Gastrocnemius medialis (tissue), 4 donors: ENCODE measurements around the gene PARP6. TPM values are rescaled to one million over a fixed set of nuclear protein-coding genes. Genes with fewer than 3 reads are reported as not detected.

Experiments
- ATAC-seq, 2 donors: fragments of 150-250 bp; one replicate each; pipeline ENCODE4 v1.9.1; 2016
- DNase-seq, 2 donors: peaks; one replicate each; pipeline ENCODE4 v3.0.0-alpha.2; 2019
- H3K27ac ChIP-seq, 4 donors: fragments of 200-600 bp; sonication (generic); 1 replicate in 1 of 4; 2 replicates in 3 of 4; pipeline ENCODE4 v1.5.1; 2016 to 2018; ENCODE audit warnings: mild to moderate bottlenecking in 2 of 4, moderate library complexity in 1 of 4
- H3K27me3 ChIP-seq, 3 donors: fragments of 200-600 bp; sonication (generic) in 2 of 3; 1 replicate in 1 of 3; 2 replicates in 2 of 3; pipeline versions ENCODE4 v1.5.1 to v1.6.0; 2016 to 2019; ENCODE audit warnings: mild to moderate bottlenecking in 1 of 3, moderate library complexity in 1 of 3
- H3K36me3 ChIP-seq, 2 donors: fragments of 200-600 bp; sonication (generic) in 1 of 2; one replicate each; pipeline ENCODE4 v1.5.1; 2017 to 2018
- H3K4me1 ChIP-seq, 2 donors: fragments of 200-600 bp; sonication (generic) in 1 of 2; one replicate each; pipeline ENCODE4 v1.5.1; 2016 to 2017; ENCODE audit warnings: mild to moderate bottlenecking in 2 of 2
- H3K4me3 ChIP-seq, 4 donors: fragments of 200-600 bp; sonication (generic) in 3 of 4; 1 replicate in 1 of 4; 2 replicates in 3 of 4; pipeline ENCODE4 v1.5.1; 2016 to 2019; ENCODE audit warnings: mild to moderate bottlenecking in 2 of 4
- H3K9me3 ChIP-seq, 3 donors: fragments of 200-600 bp; sonication (generic) in 2 of 3; 1 replicate in 1 of 3; 2 replicates in 2 of 3; pipeline ENCODE4 v1.5.1; 2016 to 2019
- POLR2A ChIP-seq, 2 donors: fragments of 450-650 bp; IDR thresholded peaks; one replicate each; pipeline ENCODE4 v1.6.1; 2017; ENCODE audit warnings: antibody characterized with exemption in 2 of 2, mild to moderate bottlenecking in 2 of 2, moderate library complexity in 2 of 2
- in situ Hi-C, 4 donors: fragments of 200-750 bp; cut with MboI; loops; one replicate each; pipeline versions ENCODE4 v1.15.0 to v1.8.0; 2017; ENCODE audit warnings: low sequenced_read_pairs in 4 of 4
- intact Hi-C: fragments of 100-400 bp; cut with DNase I; formaldehyde crosslinking; loops from one replicate; pipeline ENCODE4 v1.15.1; 2023; ENCODE audit warnings: low total_unique reads
- total RNA-seq, 4 donors: library from RNA; depleted of rRNA; stranded (reverse); fragments of >200 nt; gene quantifications; one replicate each; pipeline versions ENCODE4 v1.1.0 to v1.2.3, GENCODE V29; 2016
- TF ChIP-seq, protein P1 (sequence below), 5 experiments: fragments of 450-650 bp in 3 of 5; fragments of 200-600 bp in 2 of 5; sonication (generic) in 2 of 5; IDR thresholded peaks in 4 of 5; conservative IDR thresholded peaks in 1 of 5; 1 replicate in 4 of 5; 2 replicates in 1 of 5; pipeline ENCODE4 v1.5.1; 2016 to 2019; ENCODE audit warnings: antibody characterized with exemption in 5 of 5, mild to moderate bottlenecking in 3 of 5, moderate library complexity in 3 of 5

Gene PARP6
- total RNA-seq, 4 donors from 2014 or later = 51.7 to 84.7 (median 66.9) TPM

DNA sequence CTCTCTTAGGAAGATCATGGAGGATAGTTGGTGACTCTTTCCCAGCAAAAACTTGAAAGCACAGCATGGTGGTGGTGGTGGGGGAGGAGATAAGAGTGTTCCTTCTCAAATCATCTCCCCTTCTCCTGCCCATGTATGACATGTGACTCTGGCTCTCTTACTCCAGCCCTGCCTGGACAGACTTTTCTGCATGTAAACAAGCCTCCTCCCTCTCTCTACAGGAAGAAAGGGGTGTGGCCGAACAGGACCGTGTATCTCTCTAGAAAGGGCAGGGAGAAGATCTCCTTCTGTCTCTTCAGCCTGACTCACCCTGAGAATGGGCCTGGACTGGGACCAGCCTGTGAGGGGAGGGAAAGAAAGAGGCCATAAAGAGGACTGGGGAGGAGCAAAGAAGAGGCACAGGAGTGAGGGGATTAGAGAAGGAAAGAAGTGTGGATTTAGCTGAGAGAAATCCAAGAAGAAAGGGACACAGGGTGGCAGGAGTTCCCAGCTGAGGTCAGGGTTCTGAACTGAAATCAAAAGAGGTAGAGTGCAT lies 46.1 kb upstream of the PARP6 start:
- Histone ChIP-seq H3K4me3 (no peak overlapping the region), H3K27ac (no peak overlapping the region), H3K9me3 (no peaks in the 10 kb centered on the region), H3K27me3 (no peaks in the 10 kb centered on the region), H3K4me1 (peaks cover 6 to 9% of the 10 kb centered on the region in 2 donors), H3K36me3 (no peaks in the 10 kb centered on the region)
- intact Hi-C loops = no loop called here
- ATAC-seq (no peak), DNase-seq (no peak)
- in situ Hi-C loops = no loop called here
- no peak for TF ChIP-seq POLR2A (IDR thresholded peaks at IDR 0.05)
- TF ChIP-seq, protein P1, sequence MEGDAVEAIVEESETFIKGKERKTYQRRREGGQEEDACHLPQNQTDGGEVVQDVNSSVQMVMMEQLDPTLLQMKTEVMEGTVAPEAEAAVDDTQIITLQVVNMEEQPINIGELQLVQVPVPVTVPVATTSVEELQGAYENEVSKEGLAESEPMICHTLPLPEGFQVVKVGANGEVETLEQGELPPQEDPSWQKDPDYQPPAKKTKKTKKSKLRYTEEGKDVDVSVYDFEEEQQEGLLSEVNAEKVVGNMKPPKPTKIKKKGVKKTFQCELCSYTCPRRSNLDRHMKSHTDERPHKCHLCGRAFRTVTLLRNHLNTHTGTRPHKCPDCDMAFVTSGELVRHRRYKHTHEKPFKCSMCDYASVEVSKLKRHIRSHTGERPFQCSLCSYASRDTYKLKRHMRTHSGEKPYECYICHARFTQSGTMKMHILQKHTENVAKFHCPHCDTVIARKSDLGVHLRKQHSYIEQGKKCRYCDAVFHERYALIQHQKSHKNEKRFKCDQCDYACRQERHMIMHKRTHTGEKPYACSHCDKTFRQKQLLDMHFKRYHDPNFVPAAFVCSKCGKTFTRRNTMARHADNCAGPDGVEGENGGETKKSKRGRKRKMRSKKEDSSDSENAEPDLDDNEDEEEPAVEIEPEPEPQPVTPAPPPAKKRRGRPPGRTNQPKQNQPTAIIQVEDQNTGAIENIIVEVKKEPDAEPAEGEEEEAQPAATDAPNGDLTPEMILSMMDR (IDR thresholded peaks at IDR 0.05 in 4 of 5, conservative IDR thresholded peaks at IDR 0.05 in 1 of 5) = no peak

DNA sequence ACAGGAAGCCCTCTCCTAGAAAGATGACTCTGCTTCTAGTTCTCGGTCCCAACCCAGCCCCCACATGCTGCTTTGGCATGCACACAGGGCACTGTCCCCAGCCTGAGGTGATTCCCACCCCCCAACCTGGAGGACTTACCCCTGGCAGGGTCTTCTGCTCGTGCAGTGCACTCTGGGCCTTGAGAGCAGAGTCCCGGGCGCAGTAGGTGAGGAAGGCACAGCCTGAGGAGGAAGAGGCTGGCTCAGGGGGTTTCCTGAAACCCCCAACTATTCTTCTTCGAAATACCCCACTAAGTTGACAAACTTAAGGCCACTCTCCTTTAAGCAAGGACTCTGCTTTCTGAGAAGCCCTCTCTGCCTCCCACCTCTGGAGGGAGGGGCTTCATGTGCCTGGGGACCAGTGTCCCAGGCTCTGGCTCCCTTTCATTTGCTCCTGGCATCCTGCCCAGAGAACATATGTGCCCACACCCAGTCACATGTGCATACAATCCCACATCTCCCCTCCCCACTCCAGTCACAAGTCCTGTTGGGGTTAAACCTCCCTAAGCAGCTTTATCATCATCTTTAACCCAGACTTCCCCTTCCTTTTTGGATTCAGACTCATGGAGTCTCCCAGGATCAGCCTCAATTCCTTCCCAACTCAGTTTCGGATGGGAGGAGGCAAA lies 43.5 kb upstream of the PARP6 start:
- Histone ChIP-seq H3K36me3 (no peaks in the 10 kb centered on the region), H3K4me3 (no peak overlapping the region), H3K27me3 (no peaks in the 10 kb centered on the region), H3K27ac (no peak overlapping the region), H3K9me3 (no peaks in the 10 kb centered on the region), H3K4me1 (peaks cover 6 to 9% of the 10 kb centered on the region in 2 donors)
- intact Hi-C loops (no loop called here), in situ Hi-C loops (no loop called here)
- no peak for TF ChIP-seq POLR2A (IDR thresholded peaks at IDR 0.05)
- TF ChIP-seq, protein P1 (IDR thresholded peaks at IDR 0.05 in 4 of 5, conservative IDR thresholded peaks at IDR 0.05 in 1 of 5) = no peak
- ATAC-seq (no peak), DNase-seq (no peak)

DNA sequence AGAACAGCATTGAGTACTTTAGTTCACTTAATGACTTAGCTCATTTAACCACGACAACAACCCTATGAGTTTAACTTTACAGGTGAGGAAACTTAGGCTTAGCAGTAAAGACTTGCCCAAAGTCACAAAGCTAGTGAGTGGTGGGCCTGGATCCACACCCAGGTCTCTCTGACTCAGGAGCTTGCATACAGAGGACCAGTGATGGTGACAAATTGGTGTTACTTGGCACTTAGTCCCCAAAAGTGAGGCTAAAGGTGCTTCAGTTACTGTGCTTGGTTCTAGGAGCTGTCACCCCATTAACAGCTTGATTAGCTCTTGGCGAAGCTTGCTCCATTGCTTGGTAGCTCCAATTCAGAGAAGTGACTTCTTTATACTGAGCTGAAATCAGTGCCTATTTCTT lies 41.5 kb upstream of the PARP6 start:
- DNase-seq (no peak), ATAC-seq (no peak)
- Histone ChIP-seq H3K27ac (no peak overlapping the region), H3K4me3 (no peak overlapping the region), H3K36me3 (no peaks in the 10 kb centered on the region), H3K9me3 (no peaks in the 10 kb centered on the region), H3K27me3 (no peaks in the 10 kb centered on the region), H3K4me1 (no peaks in the 10 kb centered on the region)
- TF ChIP-seq, protein P1 (IDR thresholded peaks at IDR 0.05 in 4 of 5, conservative IDR thresholded peaks at IDR 0.05 in 1 of 5) = no peak
- no peak for TF ChIP-seq POLR2A (IDR thresholded peaks at IDR 0.05)
- in situ Hi-C loops = no loop called here
- intact Hi-C loops = no loop called here

DNA sequence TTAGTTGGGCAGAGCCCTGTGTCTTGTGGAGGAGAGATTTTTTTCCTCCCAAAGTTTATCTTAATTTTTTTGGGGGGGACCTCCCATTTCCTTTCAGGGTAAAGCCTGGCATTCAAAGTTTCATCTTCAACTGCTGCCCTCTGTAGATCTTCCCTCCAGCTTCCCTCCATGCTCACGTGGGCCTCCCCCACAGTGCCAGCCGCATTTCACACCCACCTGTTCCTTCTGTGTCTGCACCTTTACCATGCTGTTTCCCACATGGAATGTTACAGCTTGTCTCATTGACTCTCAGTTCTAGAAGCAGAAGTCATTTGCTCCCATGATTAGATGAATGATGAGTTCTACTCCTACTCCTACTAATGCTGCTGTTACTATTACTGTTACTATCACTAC lies 41.1 kb upstream of the PARP6 start:
- no peaks in the 10 kb centered on the region for H3K4me1 ChIP-seq
- no peaks in the 10 kb centered on the region for H3K36me3 ChIP-seq
- no peak for TF ChIP-seq POLR2A (IDR thresholded peaks at IDR 0.05)
- TF ChIP-seq, protein P1 (IDR thresholded peaks at IDR 0.05 in 4 of 5, conservative IDR thresholded peaks at IDR 0.05 in 1 of 5) = no peak
- H3K27me3 ChIP-seq = no peaks in the 10 kb centered on the region
- no peak overlapping the region for H3K27ac ChIP-seq
- DNase-seq (no peak), ATAC-seq (no peak)
- intact Hi-C loops (no loop called here), in situ Hi-C loops (no loop called here)
- H3K9me3 ChIP-seq = no peaks in the 10 kb centered on the region
- no peak overlapping the region for H3K4me3 ChIP-seq
